K562 (cell line): ENCODE data around the gene PIK3CG. TPM values are rescaled to one million over a fixed set of nuclear protein-coding genes. Genes with fewer than 3 reads are reported as not detected.
A peak's percentile ranks its signal among the peaks of the same experiment; 100 is the strongest.

ENCODE experiments used
- ATAC-seq: fragments of 200-7000 bp; cut with Tn5 transposase; 3 replicates; pipeline ENCODE4 v1.9.1; 2020; ENCODE audit warnings: moderate library complexity
- BruUV-seq: library from RNA; stranded (reverse); fragments of 400-500 nt; replicated peaks from 2 replicates; lab custom pipeline; 2021; lab: Mats Ljungman, UMichigan
- CTCF ChIA-PET: fragments of 300-600 bp; formaldehyde crosslinking; extraction: SDS; loops from one replicate; lab custom pipeline; 2021; ENCODE audit warnings: low intra/inter-chr PET ratio; lab: Yijun Ruan, JAX
- POLR2A ChIA-PET: fragments of 300-600, 350-650 bp; sonication (Branson Sonifier 250); formaldehyde crosslinking; extraction: SDS; loops from one replicate; lab custom pipeline; 2021; ENCODE audit warnings: antibody characterized with exemption, inconsistent platforms; lab: Yijun Ruan, JAX
- DNase-seq, 4 experiments: peaks; one replicate each; pipeline versions ENCODE4 v3.0.0 to v3.0.0-alpha.2; 2011 to 2018; ENCODE audit warnings: low spot score in 3 of 4, mixed read lengths in 3 of 4; ENCODE audit errors: extremely low read depth in 1 of 4
- FAIRE-seq: peaks from 2 replicates; lab custom pipeline; 2011; peaks lifted over from hg19 to GRCh38; lab: Jason Lieb, UNC
- H2AFZ ChIP-seq: 2 replicates; pipeline ENCODE4 v1.6.0; 2011; ENCODE audit warnings: low read depth, low read length, control low read depth, inconsistent platforms
- H3K27ac ChIP-seq: fragments of 200-600 bp; 3 replicates; pipeline ENCODE4 v1.8.0; 2011; ENCODE audit warnings: low read depth, mild to moderate bottlenecking, control low read depth, inconsistent platforms, low read length, moderate library complexity, mixed read lengths; ENCODE audit errors: extremely low read depth
- H3K27me3 ChIP-seq, 2 experiments: fragments of 300-600 bp in 1 of 2; 2 replicates in 1 of 2; 3 replicates in 1 of 2; pipeline versions ENCODE4 v1.6.0 to v1.8.0; 2011; ENCODE audit warnings: inconsistent platforms in 2 of 2, low read length in 2 of 2, mild to moderate bottlenecking in 1 of 2, mixed read lengths in 1 of 2, moderate library complexity in 1 of 2; ENCODE audit not compliant: control insufficient read depth in 2 of 2, insufficient read depth in 2 of 2
- H3K36me3 ChIP-seq: fragments of 300-600 bp; 3 replicates; pipeline ENCODE4 v1.8.0; 2011; ENCODE audit warnings: mild to moderate bottlenecking, low read length, inconsistent platforms; ENCODE audit not compliant: control insufficient read depth, insufficient read depth
- H3K4me1 ChIP-seq, 2 experiments: fragments of 200-600 bp in 1 of 2; replicated peaks in 1 of 2; 2 replicates in 1 of 2; 3 replicates in 1 of 2; pipeline versions ENCODE4 v1.5.1 to v1.8.0; 2011; ENCODE audit warnings: inconsistent platforms in 2 of 2, low read length in 2 of 2, mild to moderate bottlenecking in 1 of 2, mixed read lengths in 1 of 2, moderate library complexity in 1 of 2; ENCODE audit not compliant: control insufficient read depth in 2 of 2, insufficient read depth in 2 of 2
- H3K4me2 ChIP-seq: 2 replicates; pipeline ENCODE4 v1.6.1; 2011; ENCODE audit warnings: low read length, control low read depth, inconsistent platforms, mixed read lengths; ENCODE audit not compliant: insufficient read depth
- H3K4me3 ChIP-seq: fragments of 200-600 bp; sonication (generic), shearing (Covaris generic); 2 replicates; pipeline ENCODE4 v1.5.1; 2016; ENCODE audit warnings: control low read depth, inconsistent platforms
- H3K79me2 ChIP-seq: fragments of 200-600 bp; 3 replicates; pipeline ENCODE4 v1.8.0; 2011; ENCODE audit warnings: low read length, inconsistent platforms; ENCODE audit not compliant: control insufficient read depth, insufficient read depth
- H3K9ac ChIP-seq, 2 experiments: 2 replicates each; pipeline versions ENCODE4 v1.6.0 to v1.6.1; 2011; ENCODE audit warnings: low read depth in 2 of 2, low read length in 2 of 2, control low read depth in 1 of 2, inconsistent platforms in 1 of 2, mild to moderate bottlenecking in 1 of 2, mixed read lengths in 1 of 2; ENCODE audit not compliant: insufficient read depth in 1 of 2
- H3K9me1 ChIP-seq: one replicate; pipeline ENCODE4 v1.6.0; 2011; ENCODE audit warnings: inconsistent platforms, mild to moderate bottlenecking, low read length, moderate library complexity; ENCODE audit not compliant: control insufficient read depth, insufficient read depth
- H3K9me3 ChIP-seq: replicated peaks from 2 replicates; pipeline ENCODE4 v1.5.1; 2011; ENCODE audit warnings: low read depth, low read length, inconsistent platforms; ENCODE audit not compliant: control insufficient read depth, insufficient read depth
- H4K20me1 ChIP-seq: replicated peaks from 2 replicates; pipeline ENCODE4 v1.6.1; 2011; ENCODE audit warnings: low read length, inconsistent platforms, mixed read lengths; ENCODE audit not compliant: control insufficient read depth, insufficient read depth
- ATF1 ChIP-seq, 2 experiments: fragments of 450-650 bp in 1 of 2; IDR thresholded peaks; 2 replicates each; pipeline ENCODE4 v1.6.1; 2016; ENCODE audit warnings: missing compliant biosample characterization in 1 of 2, missing genetic modification characterization in 1 of 2
- ATF7 ChIP-seq: fragments of 450-650 bp; IDR thresholded peaks from 2 replicates; pipeline ENCODE4 v1.7.1; 2014; ENCODE audit warnings: mild to moderate bottlenecking, moderate library complexity
- CHD4 ChIP-seq: fragments of 200-600 bp; sonication (generic); IDR thresholded peaks from 3 replicates; pipeline ENCODE4 v1.6.1; 2012; ENCODE audit warnings: low read depth, mild to moderate bottlenecking, mixed read lengths, low read length, inconsistent platforms; ENCODE audit not compliant: insufficient read depth, insufficient replicate concordance, poor library complexity, severe bottlenecking
- FOXJ2 ChIP-seq: fragments of 200-800 bp; sonication (Bioruptor generic); IDR thresholded peaks from 2 replicates; pipeline ENCODE4 v1.6.1; 2016; ENCODE audit warnings: missing genetic modification characterization, missing compliant biosample characterization
- MCM2 ChIP-seq: fragments of 450-650 bp; IDR thresholded peaks from 2 replicates; pipeline ENCODE4 v1.6.1; 2017; ENCODE audit warnings: low read depth, mild to moderate bottlenecking
- MEF2D ChIP-seq: conservative IDR thresholded peaks from 2 replicates; pipeline ENCODE4 v1.6.1; 2016; ENCODE audit warnings: low read depth, missing genetic modification characterization, missing compliant biosample characterization
- MLX ChIP-seq, 2 experiments: fragments of 450-650 bp in 1 of 2; sonication (generic) in 1 of 2; formaldehyde crosslinking; conservative IDR thresholded peaks; 2 replicates each; pipeline versions ENCODE4 v1.4.0 to v1.8.1; 2020 to 2022; ENCODE audit warnings: mild to moderate bottlenecking in 1 of 2, missing genetic modification reagents in 1 of 2
- MYNN ChIP-seq, 2 experiments: sonication (generic); formaldehyde crosslinking in 1 of 2; IDR thresholded peaks; 2 replicates each; pipeline versions ENCODE4 v1.5.0 to v1.6.1; 2016 to 2020; ENCODE audit warnings: antibody characterized with exemption in 1 of 2, missing genetic modification reagents in 1 of 2
- PYGO2 ChIP-seq: fragments of 450-650 bp; IDR thresholded peaks from 2 replicates; pipeline ENCODE4 v1.6.1; 2016; ENCODE audit warnings: mild to moderate bottlenecking, missing genetic modification characterization, moderate library complexity, missing compliant biosample characterization
- RBM17 ChIP-seq: fragments of 200-400 bp; formaldehyde crosslinking; IDR thresholded peaks from 2 replicates; pipeline ENCODE4 v1.6.1; 2017; ENCODE audit warnings: low read depth, mild to moderate bottlenecking, low read length, borderline replicate concordance
- ZBTB9 ChIP-seq: fragments of 450-650 bp; formaldehyde crosslinking; IDR thresholded peaks from 2 replicates; pipeline ENCODE4 v1.4.0; 2020; ENCODE audit warnings: mild to moderate bottlenecking, moderate library complexity
- ZNF146 ChIP-seq: IDR thresholded peaks from one replicate; pipeline ENCODE4 v1.6.1; 2018; ENCODE audit warnings: missing compliant biosample characterization; ENCODE audit not compliant: unreplicated experiment
- WGBS: fragments of 100-300 bp; shearing (Covaris generic); methylation state at CpG from one replicate; pipeline ENCODE4 v1.1.6; 2016; ENCODE audit warnings: low coverage, mixed read lengths; ENCODE audit not compliant: insufficient coverage; ENCODE audit errors: missing lambda C conversion rate; 5-methylcytosine and 5-hydroxymethylcytosine counted together
- in situ Hi-C: fragments of 300-500 bp; cut with MboI; formaldehyde crosslinking; loops from 4 replicates; pipeline ENCODE4 v1.15.0; 2018; ENCODE audit warnings: inconsistent platforms, mixed read lengths
- intact Hi-C: fragments of 100-400 bp; cut with micrococcal nuclease; formaldehyde crosslinking; loops from 2 replicates; pipeline ENCODE4 v1.14.2; 2022
- polyA plus RNA-seq, 8 experiments: library from polyadenylated mRNA; depleted of rRNA in 4 of 8; stranded (reverse) in 5 of 8; unstranded in 3 of 8; fragments of >200 nt; fragmentation: Nextera tagmentation in 2 of 8; fragmentation: Illumina TruSeq in 1 of 8; extraction: Ambion mirVana in 2 of 8; extraction: Trizol in 1 of 8; gene quantifications; 2 replicates each; pipeline versions ENCODE4 v1.2.1 to v1.2.3, GENCODE V29; 2011 to 2014; ENCODE audit warnings: inconsistent platforms in 1 of 8, missing spikeins in 1 of 8
- total RNA-seq, 7 experiments: library from RNA; depleted of rRNA in 6 of 7; stranded (reverse); fragments of >200 nt in 6 of 7; fragmentation: Illumina TruSeq in 2 of 7; extraction: Trizol in 2 of 7; gene quantifications; 2 replicates each; pipeline versions ENCODE4 v1.2.1 to v1.2.3, GENCODE V29; 2011 to 2021; ENCODE audit warnings: low replicate concordance in 1 of 7

The PIK3CG gene
- total and polyA plus RNA-seq, 9 of the 15 experiments (the other 6 are each of a cell fraction or from before 2014, with no cell fraction given): 5.3 to 42.5 (median 29.0) TPM

GRCh38 chr7:106872763-106873162 is 7.7 kb downstream of the PIK3CG start:
- Histone ChIP-seq H3K9ac (no peak overlapping the region), H4K20me1 (no peaks in the 10 kb centered on the region), H2AFZ (no peak overlapping the region), H3K36me3 (peaks cover 71% of the 10 kb centered on the region; the same call in 2 of the 3 replicates), H3K4me1 (peaks cover 3 to 33% of the 10 kb centered on the region in 2 experiments; a peak in 4 of 5 replicates), H3K27me3 (no peaks in the 10 kb centered on the region), H3K9me1 (no peaks in the 10 kb centered on the region), H3K27ac (no peak overlapping the region; the same call in 2 of the 3 replicates)
- CTCF ChIA-PET: interaction anchor here (1.1 kb wide), 1 partner anchor 276 kb away, joined by 3 read pairs; no protein-coding TSS in a partner anchor
- intact Hi-C loops: no loop called here
- WGBS: 48% methylated on average over 6 of the region's 6 CpGs
- TF ChIP-seq MCM2 (no peak), PYGO2 (tag) (no peak), ATF7 (peak; percentile 22; the same call in 1 of the 2 replicates), MYNN (IDR thresholded peaks at IDR 0.05) (no peak), MYNN (CRISPR knock-in tag; IDR thresholded peaks at IDR 0.05) (no peak), MEF2D (tag) (0 out of 2 replicates have a peak, but pooled peaks have one; percentile 30), FOXJ2 (tag) (peak; percentile 50; the same call in 1 of the 2 replicates), ATF1 (CRISPR knock-in tag; IDR thresholded peaks at IDR 0.05) (no peak), ATF1 (tag; IDR thresholded peaks at IDR 0.05) (0 out of 2 replicates have a peak, but pooled peaks have one; percentile 29), MLX (CRISPR knock-in tag; conservative IDR thresholded peaks at IDR 0.05) (no peak), CHD4 (no peak), RBM17 (no peak), ZNF146 (no peak), ZBTB9 (CRISPR knock-in tag) (no peak)
- TF ChIP-seq, all 486 proteins: peak for 4
- Histone ChIP-seq H3K9me3 (peaks cover 6% of the 10 kb centered on the region; the same call in 1 of the 2 replicates), H3K4me3 (no peak overlapping the region), H3K4me2 (no peak overlapping the region), H3K79me2 (peaks cover 20% of the 10 kb centered on the region; the same call in 2 of the 3 replicates)
- in situ Hi-C loops: no loop called here
- no peak for DNase-seq
- POLR2A ChIA-PET: no interaction called here
- no TSS peak for BruUV-seq
- ATAC-seq: no peak
- FAIRE-seq: no peak
